ENCODE data around the gene ARGLU1. TPM values are rescaled to one million over a fixed set of nuclear protein-coding genes. Genes with fewer than 3 reads are reported as not detected.

ARGLU1 gene
- total and polyA plus RNA-seq, 9 of the 15 experiments (the other 6 are each of a cell fraction or from before 2014, with no cell fraction given) = 19.3 to 99.9 (median 49.3) TPM

DNA sequence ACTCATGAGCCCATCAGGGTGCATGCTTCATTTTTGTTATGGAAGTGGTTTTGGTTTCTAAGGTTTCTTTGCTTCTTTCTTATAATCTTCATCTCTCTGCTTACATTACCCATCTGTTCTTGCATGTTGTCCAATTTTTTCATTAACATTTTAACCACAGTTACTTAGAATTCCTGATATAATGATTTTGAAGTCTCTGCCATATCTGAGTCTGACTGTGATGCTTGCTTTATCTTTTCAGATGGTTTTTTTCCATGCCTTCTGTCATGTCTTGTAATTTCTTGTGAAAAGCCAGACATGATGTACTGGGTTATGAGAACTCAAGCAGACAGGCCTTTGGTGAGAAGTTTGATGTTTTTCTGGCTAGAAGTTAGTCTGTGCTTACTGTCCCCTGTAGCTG is 8.0 kb upstream of the ARGLU1 start (continued):
- TF ChIP-seq VEZF1 (CRISPR knock-in tag; IDR thresholded peaks at IDR 0.05) = no peak

- intact Hi-C loops (cut with micrococcal nuclease) = no loop called here
- no peak for FAIRE-seq
- TF ChIP-seq MYBL2 (IDR thresholded peaks at IDR 0.05; ENCODE audit: low read depth) = no peak
- TF ChIP-seq MYBL2 (CRISPR knock-in tag; IDR thresholded peaks at IDR 0.05; ENCODE audit: borderline replicate concordance) = no peak
- no peak for TF ChIP-seq ZNF785 (CRISPR knock-in tag; IDR thresholded peaks at IDR 0.05)
- no peak for TF ChIP-seq XRCC3 (IDR thresholded peaks at IDR 0.05)
- no peak for TF ChIP-seq ZNF174 (CRISPR knock-in tag; IDR thresholded peaks at IDR 0.05)
- no peak for TF ChIP-seq CTBP1 (IDR thresholded peaks at IDR 0.05; ENCODE audit: borderline replicate concordance)
- TF ChIP-seq E2F8 (IDR thresholded peaks at IDR 0.05; ENCODE audit: low read depth, partially characterized antibody) = no peak
- no peak for TF ChIP-seq TOE1 (IDR thresholded peaks at IDR 0.05; ENCODE audit: borderline replicate concordance)
- TF ChIP-seq TOE1 (CRISPR knock-in tag; IDR thresholded peaks at IDR 0.05; ENCODE audit: borderline replicate concordance, low read depth) = no peak
- TF ChIP-seq ZNF589 (CRISPR knock-in tag; IDR thresholded peaks at IDR 0.05; ENCODE audit: low read depth) = no peak
- no peak for TF ChIP-seq RBM14 (IDR thresholded peaks at IDR 0.05; ENCODE audit: borderline replicate concordance, insufficient read depth, low read depth, low read length)
- no peak for TF ChIP-seq ZNF23 (CRISPR knock-in tag; IDR thresholded peaks at IDR 0.05)
- no peak for TF ChIP-seq U2AF2 (optimal IDR thresholded peaks at IDR 0.05; ENCODE audit: low read depth, low read length)
Measured at GRCh38 chr13:106573868-106574267, 5.9 kb upstream of the ARGLU1 start.

More at GRCh38 chr13:106573868-106574267, 5.9 kb upstream of the ARGLU1 start:
- H3K27me3 ChIP-seq (ENCODE audit: control insufficient read depth in 2 of 2, insufficient read depth in 2 of 2, low read length in 2 of 2) = no peaks in the 10 kb centered on the region
- H2AFZ ChIP-seq (ENCODE audit: low read depth, low read length) = no peak overlapping the region
- H3K4me1 ChIP-seq (replicated peaks in 1 of 2; ENCODE audit: control insufficient read depth in 2 of 2, insufficient read depth in 2 of 2, low read length in 2 of 2) = peaks cover 0 to 8% of the 10 kb centered on the region in 2 experiments; a peak in 3 of 5 replicates
- H3K9me3 ChIP-seq (replicated peaks; ENCODE audit: control insufficient read depth, insufficient read depth, low read depth, low read length) = no peaks in the 10 kb centered on the region
- H3K36me3 ChIP-seq (ENCODE audit: control insufficient read depth, insufficient read depth, low read length) = no peaks in the 10 kb centered on the region
- WGBS (ENCODE audit: insufficient coverage, low coverage, missing lambda C conversion rate) = 6% methylated on average over 2 of the region's 3 CpGs
- in situ Hi-C loops (cut with MboI) = no loop called here
- ATAC-seq (no peak), DNase-seq (ENCODE audit: extremely low read depth in 1 of 4, low spot score in 3 of 4) (no peak)
- H3K9me1 ChIP-seq (ENCODE audit: control insufficient read depth, insufficient read depth, low read length) = no peaks in the 10 kb centered on the region
- H3K4me2 ChIP-seq (ENCODE audit: insufficient read depth, low read length) = no peak overlapping the region
- no peak overlapping the region for H3K9ac ChIP-seq (ENCODE audit: insufficient read depth in 1 of 2, low read depth in 2 of 2, low read length in 2 of 2)
- no peak overlapping the region for H3K27ac ChIP-seq (ENCODE audit: extremely low read depth, low read depth, low read length)
- no peaks in the 10 kb centered on the region for H4K20me1 ChIP-seq (replicated peaks; ENCODE audit: control insufficient read depth, insufficient read depth, low read length)
- no TSS peak for BruUV-seq (replicated peaks)
- H3K79me2 ChIP-seq (ENCODE audit: control insufficient read depth, insufficient read depth, low read length) = peaks cover 3% of the 10 kb centered on the region; the same call in 2 of the 3 replicates
- no peak overlapping the region for H3K4me3 ChIP-seq
- ChIA-PET CTCF (ENCODE audit: low intra/inter-chr PET ratio) (no interaction called here), POLR2A (no interaction called here)
